ENCODE measurements around the gene PODXL. TPM values are rescaled to one million over a fixed set of nuclear protein-coding genes. Genes with fewer than 3 reads are reported as not detected.

Gene PODXL
- total RNA-seq: under 1 TPM; under 0.01 TPM

GRCh38 chr7:131556053-131556908, at the start of gene PODXL:
Gene PODXL (minus strand): TSS chr7:131556628. CDS start chr7:131556359, 269 bp downstream.

Other genes with a start within 250 kb of the PODXL start
- gene MKLN1, start 228.8 kb downstream of the PODXL start, total RNA-seq: 10 to 100 TPM; 31.6 to 36.5 TPM